Measurements from ENCODE around the gene ESPL1.
A peak's percentile ranks its signal among the peaks of the same experiment; 100 is the strongest.

Gene ESPL1

GRCh38 chr12:53279888-53280498 is 11.9 kb downstream of the ESPL1 start:
- Histone ChIP-seq H3K4me3 (ENCODE audit: insufficient read depth, low read length, poor library complexity, severe bottlenecking) (no peak overlapping the region), H3K27ac (ENCODE audit: low read depth, low read length) (no peak overlapping the region), H3K9me2 (replicated peaks; ENCODE audit: insufficient read depth, low read length) (no peaks in the 10 kb centered on the region), H3K4me2 (ENCODE audit: low read depth, low read length, poor library complexity, severe bottlenecking) (no peak overlapping the region), H4K20me1 (ENCODE audit: low read depth, low read length) (no peaks in the 10 kb centered on the region), H3F3A (ENCODE audit: insufficient read depth) (0 out of 2 replicates have a peak, but pooled peaks cover 4% of the 10 kb centered on the region), H2AFZ (ENCODE audit: low read depth, low read length, severe bottlenecking) (no peak overlapping the region), H3K79me2 (ENCODE audit: insufficient read depth, low read length) (no peaks in the 10 kb centered on the region), H3K9me3 (ENCODE audit: insufficient read depth, low read length) (no peaks in the 10 kb centered on the region), H3K27me3 (ENCODE audit: low read length) (no peaks in the 10 kb centered on the region), H3K9ac (ENCODE audit: low read length) (no peak overlapping the region), H3K36me3 (ENCODE audit: low read length) (peaks cover 30% of the 10 kb centered on the region)
- TF ChIP-seq CTCF (IDR thresholded peaks at IDR 0.05; ENCODE audit: insufficient read depth, low read length, poor library complexity, severe bottlenecking) = no peak
- no peak for TF ChIP-seq EZH2phosphoT487 (conservative IDR thresholded peaks at IDR 0.05; ENCODE audit: low read length)

- H2AFZ ChIP-seq (ENCODE audit: low read depth, low read length, severe bottlenecking) = no peak overlapping the region
- no peak overlapping the region for H3K4me3 ChIP-seq (ENCODE audit: insufficient read depth, low read length, poor library complexity, severe bottlenecking)
- H4K20me1 ChIP-seq (ENCODE audit: low read depth, low read length) = no peaks in the 10 kb centered on the region
- H3K27me3 ChIP-seq (ENCODE audit: low read length) = no peaks in the 10 kb centered on the region
- no peaks in the 10 kb centered on the region for H3K9me2 ChIP-seq (replicated peaks; ENCODE audit: insufficient read depth, low read length)
- no peak overlapping the region for H3K9ac ChIP-seq (ENCODE audit: low read length)
- H3K36me3 ChIP-seq (ENCODE audit: low read length) = peaks cover 29% of the 10 kb centered on the region
- no peak overlapping the region for H3K27ac ChIP-seq (ENCODE audit: low read depth, low read length)
- no peaks in the 10 kb centered on the region for H3K79me2 ChIP-seq (ENCODE audit: insufficient read depth, low read length)
- TF ChIP-seq CTCF (IDR thresholded peaks at IDR 0.05; ENCODE audit: insufficient read depth, low read length, poor library complexity, severe bottlenecking) = no peak
- no peak overlapping the region for H3K4me2 ChIP-seq (ENCODE audit: low read depth, low read length, poor library complexity, severe bottlenecking)
- H3K9me3 ChIP-seq (ENCODE audit: insufficient read depth, low read length) = no peaks in the 10 kb centered on the region
- H3F3A ChIP-seq (ENCODE audit: insufficient read depth) = 0 out of 2 replicates have a peak, but pooled peaks cover 4% of the 10 kb centered on the region
Measured at GRCh38 chr12:53286448-53286847, 18.3 kb downstream of the ESPL1 start.

- Histone ChIP-seq H3K9ac (ENCODE audit: low read length) (no peak overlapping the region), H2AFZ (ENCODE audit: low read depth, low read length, severe bottlenecking) (no peak overlapping the region)
- no peak for TF ChIP-seq EZH2phosphoT487 (conservative IDR thresholded peaks at IDR 0.05; ENCODE audit: low read length)
- TF ChIP-seq CTCF (IDR thresholded peaks at IDR 0.05; ENCODE audit: insufficient read depth, low read length, poor library complexity, severe bottlenecking) = peak; percentile 84
Measured at GRCh38 chr12:53287741-53288216, 19.7 kb downstream of the ESPL1 start.

More at GRCh38 chr12:53287741-53288216, 19.7 kb downstream of the ESPL1 start:
- H3K9me3 ChIP-seq (ENCODE audit: insufficient read depth, low read length) = no peaks in the 10 kb centered on the region
- H3K27me3 ChIP-seq (ENCODE audit: low read length) = no peaks in the 10 kb centered on the region
- no peaks in the 10 kb centered on the region for H3K79me2 ChIP-seq (ENCODE audit: insufficient read depth, low read length)
- no peak overlapping the region for H3K27ac ChIP-seq (ENCODE audit: low read depth, low read length)
- 0 out of 2 replicates have a peak, but pooled peaks cover 4% of the 10 kb centered on the region for H3F3A ChIP-seq (ENCODE audit: insufficient read depth)
- no peaks in the 10 kb centered on the region for H4K20me1 ChIP-seq (ENCODE audit: low read depth, low read length)
- no peak overlapping the region for H3K4me2 ChIP-seq (ENCODE audit: low read depth, low read length, poor library complexity, severe bottlenecking)
- peaks cover 21% of the 10 kb centered on the region for H3K36me3 ChIP-seq (ENCODE audit: low read length)
- H3K4me3 ChIP-seq (ENCODE audit: insufficient read depth, low read length, poor library complexity, severe bottlenecking) = no peak overlapping the region
- H3K9me2 ChIP-seq (replicated peaks; ENCODE audit: insufficient read depth, low read length) = no peaks in the 10 kb centered on the region
